ENCODE results near the gene SPANXC. TPM values are rescaled to one million over a fixed set of nuclear protein-coding genes. Genes with fewer than 3 reads are reported as not detected.
"Not testable (repeated sequence)": the region's sequence is repeated elsewhere in the genome, so short reads cannot be mapped to it uniquely, and the experiment has no call there.

Gene SPANXC, protein sequence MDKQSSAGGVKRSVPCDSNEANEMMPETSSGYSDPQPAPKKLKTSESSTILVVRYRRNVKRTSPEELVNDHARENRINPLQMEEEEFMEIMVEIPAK
- polyA plus RNA-seq (2013, experiment 1 of 2) = not detected
- not detected for polyA plus RNA-seq (2013, experiment 2 of 2)

DNA sequence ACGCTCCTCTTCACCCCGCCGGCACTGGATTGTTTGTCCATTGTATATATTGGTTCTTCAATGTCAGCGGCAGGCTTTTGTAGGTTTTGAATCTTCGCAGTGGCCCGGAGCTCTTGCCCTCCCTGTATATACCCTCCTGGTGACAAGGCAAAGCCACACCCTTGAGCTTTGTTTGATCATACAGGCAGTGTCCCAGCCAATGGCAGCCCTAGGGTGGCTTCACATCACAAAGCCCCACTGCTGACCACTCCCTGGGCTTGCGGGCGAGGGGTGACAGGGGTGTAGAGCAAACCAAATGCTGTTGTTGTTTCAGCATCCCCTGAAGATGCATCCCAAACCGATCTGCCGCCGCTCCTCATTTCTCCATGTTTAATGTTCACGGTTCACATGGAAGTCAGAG is at the start of gene SPANXC:
TSS of gene SPANXC (minus strand) at position 101 of the 400 bp plus-strand sequence. CDS start at position 41, 60 bp downstream.
- not testable (repeated sequence) for H2BK120ac ChIP-seq (ENCODE audit: low read depth, low read length); H3K79me1 ChIP-seq (replicated peaks; ENCODE audit: low read length, poor library complexity, severe bottlenecking); H3K4me1 ChIP-seq (ENCODE audit: control insufficient read depth, insufficient read depth, low read depth, low read length); H3K9me3 ChIP-seq (ENCODE audit: control insufficient read depth, low read length); H3K27me3 ChIP-seq (ENCODE audit: control insufficient read depth in 1 of 2, insufficient read depth in 1 of 2, low read length in 2 of 2); H3K23ac ChIP-seq (ENCODE audit: low read length in 2 of 2); H3K4me2 ChIP-seq (ENCODE audit: low read length, poor library complexity, severe bottlenecking); H3K14ac ChIP-seq (ENCODE audit: low read length in 2 of 2); H2BK5ac ChIP-seq (ENCODE audit: low read depth, low read length, poor library complexity, severe bottlenecking); H2BK12ac ChIP-seq (ENCODE audit: low read length in 2 of 2); H2AFZ ChIP-seq (ENCODE audit: low read depth, low read length); H3K4ac ChIP-seq (ENCODE audit: low read depth in 1 of 2, low read length in 2 of 2); H3K4me3 ChIP-seq (ENCODE audit: insufficient read depth in 1 of 2, low read depth in 1 of 2, low read length in 2 of 2); DNase-seq; H4K8ac ChIP-seq (ENCODE audit: low read length); H4K91ac ChIP-seq (ENCODE audit: low read length); H3K9ac ChIP-seq (ENCODE audit: low read length); H3K36me3 ChIP-seq (ENCODE audit: control insufficient read depth in 1 of 2, insufficient read depth in 2 of 2, low read depth in 1 of 2, low read length in 2 of 2); H2AK5ac ChIP-seq (ENCODE audit: low read length, severe bottlenecking); H3K18ac ChIP-seq (ENCODE audit: low read depth in 1 of 2, low read length in 2 of 2); H2BK15ac ChIP-seq (ENCODE audit: low read depth, poor library complexity, severe bottlenecking); H3K27ac ChIP-seq (ENCODE audit: low read length, poor library complexity, severe bottlenecking)
- WGBS = no CpG with 5 or more reads among the region's 12 CpGs

DNA sequence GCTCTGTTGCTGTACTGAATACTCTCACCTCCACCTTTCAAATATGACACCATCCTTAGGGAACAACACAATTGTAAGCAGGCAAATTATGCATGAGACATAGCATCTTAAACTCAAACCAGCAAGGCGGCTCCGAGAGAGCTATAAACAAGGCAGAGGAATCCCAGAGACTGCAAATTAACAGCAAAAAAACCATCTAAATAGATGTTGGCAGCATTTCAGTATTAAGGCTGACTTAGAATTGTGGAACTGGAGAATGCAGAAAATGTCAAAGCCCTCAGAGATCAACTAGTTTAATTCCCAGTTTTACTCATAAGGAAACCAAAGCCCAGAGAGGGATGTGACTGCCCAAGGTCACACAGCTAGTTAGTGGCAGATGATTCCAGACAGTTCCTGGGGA is 37.2 kb upstream of the SPANXC start:
- peaks cover 0 to 3% of the 10 kb centered on the region in 2 experiments for H3K27me3 ChIP-seq (ENCODE audit: control insufficient read depth in 1 of 2, insufficient read depth in 1 of 2, low read length in 2 of 2)
- no peak overlapping the region for H3K4ac ChIP-seq (ENCODE audit: low read depth in 1 of 2, low read length in 2 of 2)
- DNase-seq = no peak
- no peak overlapping the region for H2BK15ac ChIP-seq (ENCODE audit: low read depth, poor library complexity, severe bottlenecking)
- H2AFZ ChIP-seq (ENCODE audit: low read depth, low read length) = no peak overlapping the region
- H3K9me3 ChIP-seq (ENCODE audit: control insufficient read depth, low read length) = no peaks in the 10 kb centered on the region
- H2AK5ac ChIP-seq (ENCODE audit: low read length, severe bottlenecking) = no peak overlapping the region
- no peaks in the 10 kb centered on the region for H3K4me1 ChIP-seq (ENCODE audit: control insufficient read depth, insufficient read depth, low read depth, low read length)
- no peak overlapping the region for H3K9ac ChIP-seq (ENCODE audit: low read length)
- no peak overlapping the region for H3K4me2 ChIP-seq (ENCODE audit: low read length, poor library complexity, severe bottlenecking)
- no CpG with 5 or more reads among the region's 2 CpGs for WGBS
- no peak overlapping the region for H4K91ac ChIP-seq (ENCODE audit: low read length)
- no peak overlapping the region for H3K18ac ChIP-seq (ENCODE audit: low read depth in 1 of 2, low read length in 2 of 2)
- no peaks in the 10 kb centered on the region for H3K79me1 ChIP-seq (replicated peaks; ENCODE audit: low read length, poor library complexity, severe bottlenecking)
- H3K27ac ChIP-seq (ENCODE audit: low read length, poor library complexity, severe bottlenecking) = no peak overlapping the region
- no peaks in the 10 kb centered on the region for H3K36me3 ChIP-seq (ENCODE audit: control insufficient read depth in 1 of 2, insufficient read depth in 2 of 2, low read depth in 1 of 2, low read length in 2 of 2)
- no peak overlapping the region for H3K23ac ChIP-seq (ENCODE audit: low read length in 2 of 2)
- no peak overlapping the region for H3K14ac ChIP-seq (ENCODE audit: low read length in 2 of 2)
- H2BK5ac ChIP-seq (ENCODE audit: low read depth, low read length, poor library complexity, severe bottlenecking) = no peak overlapping the region
- H2BK12ac ChIP-seq (ENCODE audit: low read length in 2 of 2) = no peak overlapping the region
- no peak overlapping the region for H2BK120ac ChIP-seq (ENCODE audit: low read depth, low read length)
- H4K8ac ChIP-seq (ENCODE audit: low read length) = no peak overlapping the region
- no peak overlapping the region for H3K4me3 ChIP-seq (ENCODE audit: insufficient read depth in 1 of 2, low read depth in 1 of 2, low read length in 2 of 2)

DNA sequence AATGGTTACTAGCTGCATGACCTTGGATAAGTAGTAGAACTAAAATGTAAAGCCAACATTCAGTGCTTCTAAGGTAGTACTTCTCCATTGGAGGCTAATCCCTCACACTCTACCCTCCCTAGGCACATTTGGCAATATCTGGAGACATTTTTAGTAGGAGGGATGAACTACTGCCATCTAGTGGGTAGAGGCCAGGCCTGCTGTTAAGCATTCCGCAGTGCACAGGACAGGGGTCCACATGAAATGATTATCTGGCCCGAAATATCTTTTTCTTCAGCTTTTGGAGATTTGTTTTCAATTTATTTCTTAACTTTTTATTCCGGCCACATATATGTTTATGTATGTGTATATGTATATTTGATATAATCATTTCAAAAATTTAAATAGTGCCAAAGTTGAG is 36.0 kb upstream of the SPANXC start:
- no peak overlapping the region for H3K23ac ChIP-seq (ENCODE audit: low read length in 2 of 2)
- no peak overlapping the region for H2BK15ac ChIP-seq (ENCODE audit: low read depth, poor library complexity, severe bottlenecking)
- H2AK5ac ChIP-seq (ENCODE audit: low read length, severe bottlenecking) = no peak overlapping the region
- no peak overlapping the region for H3K4me3 ChIP-seq (ENCODE audit: insufficient read depth in 1 of 2, low read depth in 1 of 2, low read length in 2 of 2)
- no peak overlapping the region for H3K14ac ChIP-seq (ENCODE audit: low read length in 2 of 2)
- no peaks in the 10 kb centered on the region for H3K36me3 ChIP-seq (ENCODE audit: control insufficient read depth in 1 of 2, insufficient read depth in 2 of 2, low read depth in 1 of 2, low read length in 2 of 2)
- H3K4me2 ChIP-seq (ENCODE audit: low read length, poor library complexity, severe bottlenecking) = no peak overlapping the region
- no peak overlapping the region for H3K18ac ChIP-seq (ENCODE audit: low read depth in 1 of 2, low read length in 2 of 2)
- no CpG with 5 or more reads among the region's 3 CpGs for WGBS
- H2BK12ac ChIP-seq (ENCODE audit: low read length in 2 of 2) = no peak overlapping the region
- H3K4me1 ChIP-seq (ENCODE audit: control insufficient read depth, insufficient read depth, low read depth, low read length) = no peaks in the 10 kb centered on the region
- H3K27ac ChIP-seq (ENCODE audit: low read length, poor library complexity, severe bottlenecking) = no peak overlapping the region
- no peak overlapping the region for H2AFZ ChIP-seq (ENCODE audit: low read depth, low read length)
- no peak overlapping the region for H2BK5ac ChIP-seq (ENCODE audit: low read depth, low read length, poor library complexity, severe bottlenecking)
- H3K9me3 ChIP-seq (ENCODE audit: control insufficient read depth, low read length) = no peaks in the 10 kb centered on the region
- no peak overlapping the region for H3K4ac ChIP-seq (ENCODE audit: low read depth in 1 of 2, low read length in 2 of 2)
- no peak overlapping the region for H4K91ac ChIP-seq (ENCODE audit: low read length)
- no peak overlapping the region for H3K9ac ChIP-seq (ENCODE audit: low read length)
- no peak overlapping the region for H4K8ac ChIP-seq (ENCODE audit: low read length)
- H3K27me3 ChIP-seq (ENCODE audit: control insufficient read depth in 1 of 2, insufficient read depth in 1 of 2, low read length in 2 of 2) = peaks cover 0 to 3% of the 10 kb centered on the region in 2 experiments
- peak; percentile 28 for DNase-seq
- no peaks in the 10 kb centered on the region for H3K79me1 ChIP-seq (replicated peaks; ENCODE audit: low read length, poor library complexity, severe bottlenecking)
- no peak overlapping the region for H2BK120ac ChIP-seq (ENCODE audit: low read depth, low read length)

DNA sequence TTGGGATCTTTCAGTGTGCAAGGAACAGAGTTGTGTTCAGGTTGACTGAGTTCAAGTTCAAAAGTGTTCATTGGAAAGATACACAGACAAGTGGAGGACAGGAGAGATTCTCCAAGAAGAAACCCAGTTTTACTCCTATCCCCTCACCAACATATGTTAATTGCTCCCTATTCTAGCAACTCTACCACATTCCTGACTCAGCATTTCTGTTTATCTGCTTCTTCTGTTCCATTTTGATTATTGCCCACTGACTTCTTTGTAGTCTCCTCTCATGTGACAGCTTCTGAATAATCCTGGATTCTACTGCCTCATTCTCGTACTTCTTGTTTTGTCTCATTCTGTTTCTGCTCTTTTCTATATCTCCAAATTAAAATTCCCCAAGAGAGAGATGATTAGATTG is 15.8 kb upstream of the SPANXC start:
- no peak overlapping the region for H3K4me2 ChIP-seq (ENCODE audit: low read length, poor library complexity, severe bottlenecking)
- H3K79me1 ChIP-seq (replicated peaks; ENCODE audit: low read length, poor library complexity, severe bottlenecking) = no peaks in the 10 kb centered on the region
- no peak overlapping the region for H3K4me3 ChIP-seq (ENCODE audit: insufficient read depth in 1 of 2, low read depth in 1 of 2, low read length in 2 of 2)
- no peaks in the 10 kb centered on the region for H3K9me3 ChIP-seq (ENCODE audit: control insufficient read depth, low read length)
- no peak overlapping the region for H4K91ac ChIP-seq (ENCODE audit: low read length)
- H4K8ac ChIP-seq (ENCODE audit: low read length) = no peak overlapping the region
- no peak overlapping the region for H3K4ac ChIP-seq (ENCODE audit: low read depth in 1 of 2, low read length in 2 of 2)
- no peaks in the 10 kb centered on the region for H3K4me1 ChIP-seq (ENCODE audit: control insufficient read depth, insufficient read depth, low read depth, low read length)
- H2BK12ac ChIP-seq (ENCODE audit: low read length in 2 of 2) = no peak overlapping the region
- no peak overlapping the region for H2AK5ac ChIP-seq (ENCODE audit: low read length, severe bottlenecking)
- no peak overlapping the region for H2AFZ ChIP-seq (ENCODE audit: low read depth, low read length)
- H3K27ac ChIP-seq (ENCODE audit: low read length, poor library complexity, severe bottlenecking) = no peak overlapping the region
- no peak overlapping the region for H2BK120ac ChIP-seq (ENCODE audit: low read depth, low read length)
- no peak overlapping the region for H2BK15ac ChIP-seq (ENCODE audit: low read depth, poor library complexity, severe bottlenecking)
- H3K36me3 ChIP-seq (ENCODE audit: control insufficient read depth in 1 of 2, insufficient read depth in 2 of 2, low read depth in 1 of 2, low read length in 2 of 2) = no peaks in the 10 kb centered on the region
- H3K18ac ChIP-seq (ENCODE audit: low read depth in 1 of 2, low read length in 2 of 2) = no peak overlapping the region
- no peak overlapping the region for H3K14ac ChIP-seq (ENCODE audit: low read length in 2 of 2)
- WGBS = no CpG with 5 or more reads among the region's 1 CpG
- H3K27me3 ChIP-seq (ENCODE audit: control insufficient read depth in 1 of 2, insufficient read depth in 1 of 2, low read length in 2 of 2) = no peaks in the 10 kb centered on the region
- no peak overlapping the region for H3K9ac ChIP-seq (ENCODE audit: low read length)
- H3K23ac ChIP-seq (ENCODE audit: low read length in 2 of 2) = no peak overlapping the region
- no peak for DNase-seq
- H2BK5ac ChIP-seq (ENCODE audit: low read depth, low read length, poor library complexity, severe bottlenecking) = no peak overlapping the region
